NCI-H524 treated with DMSO at 0.1 percent for 48 hours (cell line): Measurements from ENCODE around the gene PRDM12.
"Not testable (repeated sequence)": the region's sequence is repeated elsewhere in the genome, so short reads cannot be mapped to it uniquely, and the experiment has no call there.

Experiments
- DNase-seq: peaks from one replicate; lab custom pipeline; 2025; lab: John Stamatoyannopoulos, UW

PRDM12 gene

GRCh38 chr9:130665029-130665430 lies 636 bp downstream of the PRDM12 start:
- DNase-seq: no peak

GRCh38 chr9:130665431-130666392 lies 1.3 kb downstream of the PRDM12 start:
- no peak for DNase-seq

- DNase-seq: no peak
Measured at GRCh38 chr9:130666393-130667119, 2.2 kb downstream of the PRDM12 start.

DNA sequence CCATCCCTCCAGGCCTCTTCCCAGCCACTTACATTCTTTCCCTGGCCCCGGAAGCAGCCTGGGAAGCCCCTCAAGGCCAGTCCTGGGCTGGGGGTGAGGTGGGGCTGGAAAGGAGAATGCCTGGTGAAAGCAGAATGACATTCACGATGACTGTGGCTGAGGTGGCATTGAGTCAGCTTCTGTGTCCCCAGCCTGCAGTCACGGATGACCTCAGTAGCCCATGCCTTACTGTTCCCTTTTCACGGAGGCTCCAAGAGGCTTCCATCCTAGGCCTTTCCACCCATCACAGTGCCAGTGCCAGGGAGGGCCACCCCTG lies 2.7 kb downstream of the PRDM12 start:
- no peak for DNase-seq

DNA sequence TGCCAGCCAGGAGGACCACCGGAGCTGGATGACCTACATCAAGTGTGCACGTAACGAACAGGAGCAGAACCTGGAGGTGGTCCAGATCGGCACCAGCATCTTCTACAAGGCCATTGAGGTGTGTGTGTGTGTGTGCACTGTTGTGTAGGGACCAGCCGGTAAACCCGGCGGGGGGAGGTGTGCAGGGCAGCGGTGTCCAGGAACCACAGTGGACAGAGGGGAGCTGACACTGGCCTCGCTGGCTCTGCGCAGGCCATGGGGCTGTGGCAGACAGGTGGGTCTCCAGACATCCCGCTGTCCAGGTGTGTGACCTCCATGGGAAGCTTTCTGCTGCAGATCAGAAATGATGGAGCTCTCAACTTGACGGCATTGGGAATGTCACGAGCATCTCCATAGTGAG lies 3.8 kb downstream of the PRDM12 start:
- no peak for DNase-seq

GRCh38 chr9:130668659-130669058 lies 4.3 kb downstream of the PRDM12 start:
- no peak for DNase-seq

GRCh38 chr9:130669965-130670364 lies 5.6 kb downstream of the PRDM12 start:
- DNase-seq: no peak

- DNase-seq: no peak
Measured at GRCh38 chr9:130670644-130671043, 6.2 kb downstream of the PRDM12 start.

DNA sequence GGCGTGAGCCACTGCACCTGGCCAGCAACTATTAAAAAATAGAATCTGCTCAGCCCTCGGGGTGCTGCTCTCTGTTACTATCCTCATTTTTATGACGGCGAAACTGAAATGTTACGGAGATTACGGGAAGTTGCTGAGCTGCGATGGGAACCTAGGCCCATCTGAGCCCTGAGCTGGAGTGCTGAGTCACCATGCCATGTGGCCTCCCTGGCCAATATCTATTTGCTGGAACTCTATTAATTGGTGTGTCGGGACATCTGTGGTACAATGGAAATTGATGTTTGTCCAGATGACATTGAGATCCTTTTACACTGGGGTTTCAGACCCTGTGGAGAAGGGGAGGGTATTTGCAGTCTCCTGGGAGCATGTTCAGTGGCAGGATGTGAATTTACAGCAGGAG lies 8.1 kb downstream of the PRDM12 start:
- peak; percentile 41 for DNase-seq

- DNase-seq: no peak
Measured at GRCh38 chr9:130672933-130673615, 8.7 kb downstream of the PRDM12 start.

DNA sequence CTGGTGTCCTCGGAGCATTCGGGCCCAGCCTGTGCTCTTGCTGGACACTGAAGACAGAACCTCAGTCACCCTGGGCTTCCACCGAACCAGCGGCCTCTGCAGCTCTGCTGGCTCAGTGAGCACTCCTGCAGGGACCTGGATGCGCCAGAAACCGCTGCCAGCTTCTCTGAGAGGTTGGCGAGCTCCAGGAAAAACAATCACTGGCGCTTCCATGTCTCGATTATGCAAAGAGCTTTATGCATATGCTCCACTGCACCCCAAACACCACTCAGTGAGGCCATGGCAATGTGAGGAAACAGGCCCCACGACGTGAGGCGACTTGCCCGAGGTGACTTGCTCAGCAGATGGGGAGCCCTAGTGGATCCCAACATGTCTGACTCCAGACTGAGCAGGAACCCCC lies 11.0 kb downstream of the PRDM12 start:
- DNase-seq: no peak

DNA sequence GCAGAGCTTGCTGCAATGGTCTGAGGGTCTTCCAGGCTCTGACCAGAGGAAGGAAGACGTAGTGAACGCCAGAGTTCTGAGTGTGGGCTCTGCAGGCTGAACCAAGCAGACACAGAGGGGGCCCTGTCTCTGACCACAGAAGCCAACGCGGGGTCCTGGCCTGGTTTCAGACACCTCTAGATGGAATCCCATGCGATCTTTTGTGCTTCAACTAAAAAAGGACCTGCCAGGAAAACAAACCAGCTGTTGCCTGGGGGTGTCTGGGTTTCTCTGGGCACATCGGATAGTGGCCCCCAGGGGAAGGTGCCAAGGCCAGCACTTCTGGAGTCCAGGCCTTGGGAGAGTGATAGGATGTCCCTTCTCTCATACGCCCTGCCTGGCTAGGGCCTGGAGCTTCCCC lies 12.9 kb downstream of the PRDM12 start:
- no peak for DNase-seq

- DNase-seq: peak; percentile 74
Measured at GRCh38 chr9:130680836-130681768, 16.7 kb downstream of the PRDM12 start.

DNA sequence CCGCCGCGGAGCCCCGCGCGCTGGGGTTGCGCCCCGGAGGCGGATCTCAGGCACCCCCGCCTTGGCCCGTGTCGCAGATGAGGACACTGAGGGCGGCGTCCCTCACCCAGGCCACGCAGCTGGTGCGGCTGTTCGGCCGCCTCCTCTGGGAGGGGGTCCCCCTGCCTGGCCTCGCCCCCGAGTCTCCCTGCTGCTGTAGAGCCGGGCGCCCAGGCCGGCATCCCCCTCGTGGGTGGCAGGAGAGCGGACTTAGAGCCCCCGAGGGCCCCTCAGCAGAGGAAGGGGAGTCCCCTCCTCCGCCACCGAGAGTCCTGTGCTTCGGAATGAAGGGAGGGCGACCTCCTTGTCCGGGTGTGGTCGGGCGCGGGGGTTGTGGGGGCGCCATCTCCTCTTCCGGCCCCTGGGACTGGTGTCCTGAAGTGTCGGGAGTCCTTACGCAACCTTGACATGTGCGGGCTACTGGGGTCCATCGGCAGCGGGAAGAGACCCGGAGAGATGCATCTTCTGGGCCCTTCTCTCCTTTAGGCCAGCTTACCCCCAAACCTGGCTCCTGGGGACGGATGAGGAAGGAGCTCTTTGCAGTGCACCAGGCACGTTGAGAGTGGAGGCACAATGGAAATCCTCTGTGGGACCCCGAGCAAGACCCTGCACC lies 17.5 kb downstream of the PRDM12 start:
- no peak for DNase-seq

DNA sequence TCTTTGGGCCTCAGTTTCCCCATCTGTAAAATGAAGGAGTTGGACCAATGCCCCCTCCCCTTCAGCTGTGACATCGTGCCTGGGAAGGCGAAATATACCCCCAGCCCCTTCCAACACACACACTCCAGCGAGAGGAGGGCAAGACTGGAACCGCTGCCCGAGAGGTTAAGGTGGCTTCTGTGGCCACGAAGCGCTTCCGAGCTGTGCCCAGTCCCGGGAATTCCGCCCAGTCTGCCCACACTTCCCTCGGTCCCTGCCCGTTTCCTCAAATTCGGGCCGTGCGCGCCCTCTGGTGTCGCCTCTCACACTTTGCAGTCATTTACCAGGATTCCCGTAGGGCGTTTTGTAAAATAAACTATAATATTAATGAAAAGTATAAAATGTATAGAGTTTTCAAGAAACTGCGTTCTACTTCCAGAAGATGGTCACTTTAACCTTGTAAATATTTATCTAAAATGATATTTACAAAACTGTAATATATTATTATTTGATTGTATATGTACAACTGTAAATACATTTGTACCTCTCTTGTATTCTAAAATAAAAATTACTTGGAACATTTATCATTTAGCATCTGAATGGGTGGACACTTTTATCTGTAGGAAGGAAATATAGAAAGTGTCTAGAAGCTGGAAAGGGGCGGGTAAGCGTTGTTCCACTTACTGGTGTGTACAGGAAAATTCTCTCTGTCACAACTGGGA lies 18.2 kb downstream of the PRDM12 start:
- DNase-seq: no peak

- DNase-seq: no peak
Measured at GRCh38 chr9:130685104-130685503, 20.7 kb downstream of the PRDM12 start.

DNA sequence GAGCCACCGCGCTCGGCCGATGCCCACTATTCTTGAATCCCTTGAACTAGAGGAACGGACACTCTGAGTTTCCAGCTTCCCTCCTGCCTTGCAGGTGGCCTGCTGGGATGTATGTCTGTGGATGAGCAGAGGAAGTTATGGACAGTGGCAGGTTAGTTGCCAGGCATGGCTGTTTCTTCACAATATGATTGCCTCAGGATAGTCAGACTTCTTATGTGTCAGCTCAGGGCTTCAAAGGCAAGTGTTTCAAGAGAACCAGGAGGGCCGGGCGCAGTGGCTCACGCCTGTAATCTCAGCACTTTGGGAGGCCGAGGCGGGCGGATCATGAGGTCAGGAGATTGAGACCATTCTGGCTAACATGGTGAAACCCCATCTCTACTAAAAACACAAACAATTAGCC lies 21.6 kb downstream of the PRDM12 start:
- not testable (repeated sequence) for DNase-seq

- DNase-seq: no peak
Measured at GRCh38 chr9:130687615-130688014, 23.2 kb downstream of the PRDM12 start.

DNA sequence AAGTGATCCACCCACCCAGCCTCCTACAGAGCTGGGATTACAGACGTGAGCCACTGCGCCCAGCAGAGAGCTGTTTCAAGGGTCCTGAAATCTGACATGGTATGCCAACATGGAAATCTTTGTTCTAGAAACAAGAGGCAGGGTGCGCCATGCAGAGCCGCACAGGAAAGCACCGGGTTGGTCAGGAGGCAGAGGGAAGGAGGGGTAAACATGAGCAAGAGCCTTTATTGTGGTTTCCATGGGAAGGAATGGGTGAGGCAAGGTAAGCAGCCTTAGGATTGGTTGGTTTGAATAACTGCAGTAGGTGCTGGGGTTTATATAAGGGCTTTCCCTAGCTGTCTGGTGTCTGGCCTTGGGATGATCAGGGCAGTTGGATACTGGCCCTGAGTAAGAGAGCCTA lies 23.7 kb downstream of the PRDM12 start:
- no peak for DNase-seq

DNA sequence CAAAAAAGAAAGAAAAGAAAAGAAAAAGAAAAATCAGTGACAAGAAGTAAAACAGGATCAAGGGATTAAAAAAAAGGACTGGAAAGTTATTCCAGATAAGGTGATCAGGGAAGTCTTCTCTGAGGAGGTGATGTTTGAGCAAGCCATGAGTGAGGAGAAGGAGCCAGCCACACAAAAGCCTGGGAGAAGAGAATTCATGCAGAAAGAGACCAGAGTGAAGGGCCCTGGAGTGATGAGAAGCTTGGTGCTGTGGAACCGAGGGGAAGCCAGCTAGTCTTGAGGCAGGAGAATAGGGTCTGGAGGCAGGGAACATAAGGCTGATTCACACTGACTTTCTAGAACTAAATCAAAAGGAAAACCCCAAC lies 25.2 kb downstream of the PRDM12 start:
- no peak for DNase-seq
